ENCODE measurements around the gene HMCN2. TPM values are rescaled to one million over a fixed set of nuclear protein-coding genes. Genes with fewer than 3 reads are reported as not detected.
A peak's percentile ranks its signal among the peaks of the same experiment; 100 is the strongest.

Gene HMCN2
- total and polyA plus RNA-seq, 4 donors, result 0.24 to 1.8 (median 0.29) TPM

GRCh38 chr9:130315446-130316226, 50.1 kb downstream of the HMCN2 start:
- WGBS, result 70% methylated on average over 13 of the region's 13 CpGs

More at GRCh38 chr9:130315446-130316226, 50.1 kb downstream of the HMCN2 start:
- DNase-seq (ENCODE audit: low spot score), result no peak
- no peaks in the 10 kb centered on the region for H3K27me3 ChIP-seq (ENCODE audit: control insufficient read depth in 4 of 4, insufficient read depth in 4 of 4, low read length in 3 of 4)
- TF ChIP-seq JUND (IDR thresholded peaks at IDR 0.05) (no peak), MAX (IDR thresholded peaks at IDR 0.05) (no peak), EGR1 (IDR thresholded peaks at IDR 0.05; ENCODE audit: low read depth in 2 of 2) (no peak), YY1 (IDR thresholded peaks at IDR 0.05) (no peak), TAF1 (conservative IDR thresholded peaks at IDR 0.05) (no peak), ZBTB33 (IDR thresholded peaks at IDR 0.05) (no peak), SP1 (IDR thresholded peaks at IDR 0.05) (peak; percentile 60), NR2F2 (IDR thresholded peaks at IDR 0.05) (no peak), HNF4G (IDR thresholded peaks at IDR 0.05) (peak; percentile 75), CTCF (IDR thresholded peaks at IDR 0.05; ENCODE audit: low read depth, low read length, missing input control) (no peak), RXRA (IDR thresholded peaks at IDR 0.05) (peak; percentile 52 to 76), FOXA1 (IDR thresholded peaks at IDR 0.05) (no peak), HNF4A (conservative IDR thresholded peaks at IDR 0.05) (peak; percentile 69 to 89), REST (IDR thresholded peaks at IDR 0.05) (no peak), FOXA2 (IDR thresholded peaks at IDR 0.05) (no peak), RAD21 (IDR thresholded peaks at IDR 0.05) (peak in 1 of 2 donors; percentile 38), GABPA (IDR thresholded peaks at IDR 0.05 in 1 of 2, conservative IDR thresholded peaks at IDR 0.05 in 1 of 2) (no peak), ATF3 (IDR thresholded peaks at IDR 0.05) (peak; percentile 29)
- H3K9ac ChIP-seq (ENCODE audit: low read depth in 1 of 2, low read length in 2 of 2), result no peak overlapping the region
- H3K27ac ChIP-seq (ENCODE audit: low read depth in 1 of 2, low read length in 2 of 2), result no peak overlapping the region
- no peak overlapping the region for H3K4me3 ChIP-seq (ENCODE audit: low read depth in 1 of 3, low read length in 3 of 3)
- H3K4me1 ChIP-seq (ENCODE audit: control insufficient read depth in 4 of 4, insufficient read depth in 4 of 4, low read length in 3 of 4), result peaks cover 4 to 44% (median 22%) of the 10 kb centered on the region in 4 donors
- no peaks in the 10 kb centered on the region for H3K9me3 ChIP-seq (ENCODE audit: control insufficient read depth in 4 of 4, low read length in 3 of 4)
- H3K36me3 ChIP-seq (ENCODE audit: control insufficient read depth in 4 of 4, insufficient read depth in 3 of 4, low read depth in 1 of 4, low read length in 3 of 4), result no peaks in the 10 kb centered on the region

All from liver (tissue), 9 donors.